ENCODE data around the gene ARL5C. TPM values are rescaled to one million over a fixed set of nuclear protein-coding genes. Genes with fewer than 3 reads are reported as not detected.
"Not testable (repeated sequence)": the region's sequence is repeated elsewhere in the genome, so short reads cannot be mapped to it uniquely, and the experiment has no call there.

Gene ARL5C
- total RNA-seq, 1 experiment from 2014 or later: not detected

DNA sequence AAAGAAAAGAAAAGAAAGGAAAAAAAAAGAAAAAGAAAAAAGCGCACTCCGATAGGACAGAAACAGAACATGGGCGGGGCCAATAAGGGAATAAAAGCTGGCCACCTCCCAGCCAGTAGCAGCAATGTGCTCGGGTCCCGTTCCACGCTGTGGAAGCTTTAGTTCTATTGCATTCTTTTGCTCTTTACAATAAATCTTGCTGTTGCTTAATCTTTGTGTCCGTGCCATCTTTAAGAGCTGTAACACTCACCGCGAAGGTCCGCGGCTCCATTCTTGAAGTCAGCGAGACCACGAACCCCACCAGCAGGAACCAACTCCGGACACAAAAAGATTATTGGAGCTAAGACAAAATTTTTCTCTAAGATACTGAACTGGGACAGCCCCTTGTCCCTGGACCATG lies 3.1 kb upstream of the ARL5C start:
- H2AK5ac ChIP-seq (ENCODE audit: insufficient read length, low read length): no peak overlapping the region
- TF ChIP-seq, protein P1, sequence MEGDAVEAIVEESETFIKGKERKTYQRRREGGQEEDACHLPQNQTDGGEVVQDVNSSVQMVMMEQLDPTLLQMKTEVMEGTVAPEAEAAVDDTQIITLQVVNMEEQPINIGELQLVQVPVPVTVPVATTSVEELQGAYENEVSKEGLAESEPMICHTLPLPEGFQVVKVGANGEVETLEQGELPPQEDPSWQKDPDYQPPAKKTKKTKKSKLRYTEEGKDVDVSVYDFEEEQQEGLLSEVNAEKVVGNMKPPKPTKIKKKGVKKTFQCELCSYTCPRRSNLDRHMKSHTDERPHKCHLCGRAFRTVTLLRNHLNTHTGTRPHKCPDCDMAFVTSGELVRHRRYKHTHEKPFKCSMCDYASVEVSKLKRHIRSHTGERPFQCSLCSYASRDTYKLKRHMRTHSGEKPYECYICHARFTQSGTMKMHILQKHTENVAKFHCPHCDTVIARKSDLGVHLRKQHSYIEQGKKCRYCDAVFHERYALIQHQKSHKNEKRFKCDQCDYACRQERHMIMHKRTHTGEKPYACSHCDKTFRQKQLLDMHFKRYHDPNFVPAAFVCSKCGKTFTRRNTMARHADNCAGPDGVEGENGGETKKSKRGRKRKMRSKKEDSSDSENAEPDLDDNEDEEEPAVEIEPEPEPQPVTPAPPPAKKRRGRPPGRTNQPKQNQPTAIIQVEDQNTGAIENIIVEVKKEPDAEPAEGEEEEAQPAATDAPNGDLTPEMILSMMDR (conservative IDR thresholded peaks at IDR 0.05): no peak
- H3K36me3 Mint-ChIP-seq (ENCODE audit: insufficient read depth in 1 of 3, low read depth in 3 of 3): peaks cover 3 to 8% (median 7%) of the 10 kb centered on the region in 3 experiments; a peak in 5 of 7 replicates

DNA sequence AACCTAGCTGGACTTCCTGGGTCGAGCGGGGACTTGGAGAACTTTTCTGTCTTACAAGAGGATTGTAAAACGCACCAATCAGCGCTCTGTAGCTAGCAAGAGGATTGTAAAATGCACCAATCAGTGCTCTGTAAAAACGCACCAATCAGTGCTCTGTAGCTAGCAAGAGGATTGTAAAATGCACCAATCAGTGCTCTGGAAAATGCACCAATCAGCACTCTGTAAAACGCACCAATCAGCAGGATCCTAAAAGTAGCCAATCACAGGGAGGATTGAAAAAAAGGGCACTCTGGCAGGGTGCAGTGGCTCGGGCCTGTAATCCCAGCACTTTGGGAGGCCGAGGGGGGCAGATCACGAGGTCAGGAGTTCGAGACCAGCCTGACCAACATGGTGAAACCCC lies 2.5 kb upstream of the ARL5C start:
- Mint-ChIP-seq H3K4me1 (peaks cover 37 to 40% of the 10 kb centered on the region in 2 experiments), H3K27me3 (ENCODE audit: low read depth) (peaks cover 39% of the 10 kb centered on the region)
- H3K27ac Mint-ChIP-seq; H2BK20ac ChIP-seq (ENCODE audit: low read depth, low read length, poor library complexity, severe bottlenecking); H3K4me3 Mint-ChIP-seq; H2BK5ac ChIP-seq (ENCODE audit: insufficient read length, low read length); H2BK15ac ChIP-seq (ENCODE audit: low read depth, low read length); H3K27me3 ChIP-seq (ENCODE audit: insufficient read depth, low read length); H3K27ac ChIP-seq (ENCODE audit: insufficient read length, low read depth, low read length); H2BK12ac ChIP-seq (ENCODE audit: insufficient read length, low read depth, low read length); H3K4me2 ChIP-seq (ENCODE audit: insufficient read depth, insufficient read length, low read length); H3K23ac ChIP-seq (ENCODE audit: insufficient read length, low read depth, low read length); H3K23me2 ChIP-seq (ENCODE audit: insufficient read length, low read depth, low read length, poor library complexity, severe bottlenecking); H4K91ac ChIP-seq (ENCODE audit: insufficient read length, low read depth, low read length); H2AK5ac ChIP-seq (ENCODE audit: insufficient read length, low read length); H3K18ac ChIP-seq (ENCODE audit: insufficient read length, low read depth, low read length); H4K5ac ChIP-seq (ENCODE audit: insufficient read length, low read depth, low read length); H3K79me1 ChIP-seq (ENCODE audit: insufficient read depth, low read depth, low read length, poor library complexity, severe bottlenecking); DNase-seq; H3K56ac ChIP-seq (ENCODE audit: insufficient read length, low read depth, low read length); H3K14ac ChIP-seq (ENCODE audit: insufficient read depth, low read length); H3K36me3 Mint-ChIP-seq (ENCODE audit: insufficient read depth in 1 of 3, low read depth in 3 of 3); H3K4ac ChIP-seq (ENCODE audit: low read depth, low read length); H3K9me3 ChIP-seq (ENCODE audit: control insufficient read depth, low read depth, low read length); H3K4me1 ChIP-seq (ENCODE audit: insufficient read depth, low read length); H3K9ac ChIP-seq (ENCODE audit: extremely low read depth, insufficient read length, low read length); H3T11ph ChIP-seq (ENCODE audit: low read length); H4K8ac ChIP-seq (replicated peaks; ENCODE audit: insufficient read length, low read depth, low read length); H3K79me2 ChIP-seq (ENCODE audit: insufficient read depth, low read length); H3K9me3 Mint-ChIP-seq; H4K20me1 ChIP-seq (ENCODE audit: control insufficient read depth, insufficient read depth, insufficient read length); H2BK120ac ChIP-seq (ENCODE audit: low read depth, low read length, poor library complexity, severe bottlenecking); H2AFZ ChIP-seq (ENCODE audit: low read length): not testable (repeated sequence)
- no CpG with 5 or more reads among the region's 10 CpGs for WGBS (ENCODE audit: extremely low coverage, insufficient read length, low lambda C conversion rate)

More for the DNA sequence above, 3.1 kb upstream of the ARL5C start:
- Histone ChIP-seq H3K9me3 (ENCODE audit: control insufficient read depth, low read depth, low read length) (no peaks in the 10 kb centered on the region), H3K56ac (ENCODE audit: insufficient read length, low read depth, low read length) (no peak overlapping the region), H3K79me2 (ENCODE audit: insufficient read depth, low read length) (no peaks in the 10 kb centered on the region), H3K27ac (ENCODE audit: insufficient read length, low read depth, low read length) (no peak overlapping the region), H4K8ac (replicated peaks; ENCODE audit: insufficient read length, low read depth, low read length) (no peak overlapping the region), H3K27me3 (ENCODE audit: insufficient read depth, low read length) (peaks cover 10% of the 10 kb centered on the region; the same call in 1 of the 2 replicates), H3K9ac (ENCODE audit: extremely low read depth, insufficient read length, low read length) (no peak overlapping the region), H2AFZ (ENCODE audit: low read length) (no peak overlapping the region), H4K5ac (ENCODE audit: insufficient read length, low read depth, low read length) (no peak overlapping the region), H2BK120ac (ENCODE audit: low read depth, low read length, poor library complexity, severe bottlenecking) (no peak overlapping the region), H3K4me1 (ENCODE audit: insufficient read depth, low read length) (no peaks in the 10 kb centered on the region; the same call in 1 of the 2 replicates), H2BK15ac (ENCODE audit: low read depth, low read length) (no peak overlapping the region), H3K14ac (ENCODE audit: insufficient read depth, low read length) (no peak overlapping the region), H2BK12ac (ENCODE audit: insufficient read length, low read depth, low read length) (no peak overlapping the region), H4K91ac (ENCODE audit: insufficient read length, low read depth, low read length) (no peak overlapping the region), H2BK5ac (ENCODE audit: insufficient read length, low read length) (no peak overlapping the region), H3K79me1 (ENCODE audit: insufficient read depth, low read depth, low read length, poor library complexity, severe bottlenecking) (no peaks in the 10 kb centered on the region), H4K20me1 (ENCODE audit: control insufficient read depth, insufficient read depth, insufficient read length) (no peaks in the 10 kb centered on the region), H3K4me2 (ENCODE audit: insufficient read depth, insufficient read length, low read length) (no peak overlapping the region), H3K18ac (ENCODE audit: insufficient read length, low read depth, low read length) (no peak overlapping the region), H3K23me2 (ENCODE audit: insufficient read length, low read depth, low read length, poor library complexity, severe bottlenecking) (peaks cover 9% of the 10 kb centered on the region), H3K4ac (ENCODE audit: low read depth, low read length) (no peak overlapping the region), H2BK20ac (ENCODE audit: low read depth, low read length, poor library complexity, severe bottlenecking) (no peak overlapping the region), H3T11ph (ENCODE audit: low read length) (no peak overlapping the region), H3K23ac (ENCODE audit: insufficient read length, low read depth, low read length) (no peak overlapping the region)
- WGBS (ENCODE audit: extremely low coverage, insufficient read length, low lambda C conversion rate): no CpG with 5 or more reads among the region's 14 CpGs
- H3K27ac Mint-ChIP-seq: no peak overlapping the region
- H3K9me3 Mint-ChIP-seq: peaks cover 4 to 8% of the 10 kb centered on the region in 2 experiments
- H3K4me1 Mint-ChIP-seq: peaks cover 37 to 42% of the 10 kb centered on the region in 2 experiments
- H3K4me3 Mint-ChIP-seq: no peak overlapping the region
- no peak for DNase-seq
- peaks cover 39% of the 10 kb centered on the region for H3K27me3 Mint-ChIP-seq (ENCODE audit: low read depth)
